Measurements from ENCODE around the gene PPP1CB. TPM values are rescaled to one million over a fixed set of nuclear protein-coding genes. Genes with fewer than 3 reads are reported as not detected.
A peak's percentile ranks its signal among the peaks of the same experiment; 100 is the strongest.

The PPP1CB gene
- total RNA-seq, 2 experiments from 2014 or later, result 290 to 304 TPM

GRCh38 chr2:28810384-28811285 lies 59.0 kb downstream of the PPP1CB start, which contains the start of gene SPDYA:
Gene SPDYA (plus strand): TSS chr2:28810834. CDS start chr2:28816015, 5,181 bp downstream.
- H3K9me3 Mint-ChIP-seq, result peaks cover 2% of the 10 kb centered on the region
- peak within 1 kb of the TSS; percentile 74 for H3K27ac Mint-ChIP-seq
- ATAC-seq (ENCODE audit: poor library complexity) (peak; percentile 91), DNase-seq (peak; percentile 55 to 91 (median 74))
- Histone ChIP-seq H3K36me3 (ENCODE audit: insufficient read depth, low read length) (no peaks in the 10 kb centered on the region), H3K27ac (ENCODE audit: low read depth in 1 of 2, low read length in 2 of 2) (no peak within 1 kb of the TSS), H3K4me3 (ENCODE audit: low read length) (peak within 1 kb of the TSS; percentile 66), H3K27me3 (ENCODE audit: control insufficient read depth in 1 of 2, insufficient read depth in 2 of 2, low read length in 2 of 2) (no peaks in the 10 kb centered on the region), H3K9me3 (ENCODE audit: control insufficient read depth in 1 of 2, insufficient read depth in 1 of 2, low read length in 2 of 2) (no peaks in the 10 kb centered on the region), H3K4me1 (ENCODE audit: insufficient read depth, low read length) (peaks cover 16% of the 10 kb centered on the region)
- H3K4me3 Mint-ChIP-seq, result peak within 1 kb of the TSS; percentile 93
- H3K36me3 Mint-ChIP-seq (ENCODE audit: low read depth), result peaks cover 8% of the 10 kb centered on the region
- H3K4me1 Mint-ChIP-seq (ENCODE audit: low read depth), result peaks cover 22% of the 10 kb centered on the region
- ChIA-PET CTCF (interaction anchor here (1.6 to 2.3 kb wide), 2 partner anchors 216 to 244 kb away, joined by 3 to 7 read pairs; no protein-coding TSS in a partner anchor), POLR2A (interaction anchor here (0.6 to 1.8 kb wide), 5 partner anchors 10 to 449 kb away, joined by 3 to 7 read pairs (median 4); partner anchors contain the start of genes PPP1CB and TRMT61B)
- intact Hi-C loops (cut with DNase I, micrococcal nuclease), result loop anchor here in 1 of 2 experiments (5.0 to 10.0 kb wide), 3 partner anchors 82 to 243 kb away; partner anchors contain the start of gene WDR43
- no peak for TF ChIP-seq CTCF (IDR thresholded peaks at IDR 0.05)
- no peaks in the 10 kb centered on the region for H3K27me3 Mint-ChIP-seq

- Mint-ChIP-seq H3K9me3 (no peaks in the 10 kb centered on the region), H3K36me3 (ENCODE audit: low read depth) (no peaks in the 10 kb centered on the region), H3K27me3 (no peaks in the 10 kb centered on the region), H3K27ac (no peak overlapping the region), H3K4me1 (ENCODE audit: low read depth) (no peaks in the 10 kb centered on the region), H3K4me3 (no peak overlapping the region)
- no peaks in the 10 kb centered on the region for H3K27me3 ChIP-seq (ENCODE audit: control insufficient read depth in 1 of 2, insufficient read depth in 2 of 2, low read length in 2 of 2)
- ChIA-PET POLR2A (no interaction called here), CTCF (interaction anchor here (0.7 kb wide), 1 partner anchor 15 kb away, joined by 3 read pairs; no protein-coding TSS in a partner anchor)
- DNase-seq (no peak), ATAC-seq (ENCODE audit: poor library complexity) (no peak)
- no peaks in the 10 kb centered on the region for H3K36me3 ChIP-seq (ENCODE audit: insufficient read depth, low read length)
- no peak overlapping the region for H3K27ac ChIP-seq (ENCODE audit: low read depth in 1 of 2, low read length in 2 of 2)
- no peaks in the 10 kb centered on the region for H3K4me1 ChIP-seq (ENCODE audit: insufficient read depth, low read length)
- H3K9me3 ChIP-seq (ENCODE audit: control insufficient read depth in 1 of 2, insufficient read depth in 1 of 2, low read length in 2 of 2), result no peaks in the 10 kb centered on the region
- intact Hi-C loops (cut with DNase I, micrococcal nuclease), result loop anchor here in 1 of 2 experiments (10.0 kb wide), 1 partner anchor 197 kb away; no protein-coding TSS in a partner anchor
- no peak for TF ChIP-seq CTCF (IDR thresholded peaks at IDR 0.05)
- H3K4me3 ChIP-seq (ENCODE audit: low read length), result no peak overlapping the region
Observed at GRCh38 chr2:28818053-28818452, 66.4 kb downstream of the PPP1CB start.

- Histone ChIP-seq H3K27ac (ENCODE audit: low read depth in 1 of 2, low read length in 2 of 2) (no peak overlapping the region), H3K36me3 (ENCODE audit: insufficient read depth, low read length) (no peaks in the 10 kb centered on the region), H3K4me3 (ENCODE audit: low read length) (no peak overlapping the region), H3K27me3 (ENCODE audit: control insufficient read depth in 1 of 2, insufficient read depth in 2 of 2, low read length in 2 of 2) (no peaks in the 10 kb centered on the region), H3K9me3 (ENCODE audit: control insufficient read depth in 1 of 2, insufficient read depth in 1 of 2, low read length in 2 of 2) (no peaks in the 10 kb centered on the region), H3K4me1 (ENCODE audit: insufficient read depth, low read length) (no peaks in the 10 kb centered on the region)
- no peak overlapping the region for H3K4me3 Mint-ChIP-seq
- ChIA-PET CTCF (interaction anchor here (1.0 to 1.2 kb wide), 3 partner anchors 226 to 255 kb away, joined by 3 read pairs; no protein-coding TSS in a partner anchor), POLR2A (interaction anchor here (1.1 kb wide), 1 partner anchor 10 kb away, joined by 4 read pairs; the partner anchor contains the start of gene SPDYA)
- TF ChIP-seq CTCF (IDR thresholded peaks at IDR 0.05), result peak; percentile 75
- peak; percentile 94 for ATAC-seq (ENCODE audit: poor library complexity)
- H3K9me3 Mint-ChIP-seq, result no peaks in the 10 kb centered on the region
- no peak overlapping the region for H3K27ac Mint-ChIP-seq
- DNase-seq, result peak in 13 of 14 experiments; percentile 18 to 84 (median 44)
- intact Hi-C loops (cut with DNase I, micrococcal nuclease), result loop anchor here (1.0 to 5.0 kb wide), 7 partner anchors 76 to 1251 kb away; no protein-coding TSS in a partner anchor
- no peaks in the 10 kb centered on the region for H3K27me3 Mint-ChIP-seq
- no peaks in the 10 kb centered on the region for H3K4me1 Mint-ChIP-seq (ENCODE audit: low read depth)
- no peaks in the 10 kb centered on the region for H3K36me3 Mint-ChIP-seq (ENCODE audit: low read depth)
Observed at GRCh38 chr2:28821295-28821958, 69.8 kb downstream of the PPP1CB start.

All from CD4-positive, alpha-beta T cell (primary cell).